ENCODE measurements around the gene EVI5L.

Gene EVI5L

GRCh38 chr19:7900401-7900870, 70.4 kb downstream of the EVI5L start:
- DNase-seq (ENCODE audit: low read depth): no peak
- no peak overlapping the region for H3K4me3 ChIP-seq (ENCODE audit: low read depth, low read length)
- no peak for TF ChIP-seq CTCF (IDR thresholded peaks at IDR 0.05; ENCODE audit: low read depth, low read length)
- TF ChIP-seq POLR2A (IDR thresholded peaks at IDR 0.05; ENCODE audit: extremely low read depth, insufficient read length): no peak
- no peak for TF ChIP-seq MYC (IDR thresholded peaks at IDR 0.05; ENCODE audit: low read depth, low read length)
- TF ChIP-seq MAX (IDR thresholded peaks at IDR 0.05; ENCODE audit: low read depth, low read length): no peak

- no peak overlapping the region for H3K4me3 ChIP-seq (ENCODE audit: low read depth, low read length)
- no peak for TF ChIP-seq CTCF (IDR thresholded peaks at IDR 0.05; ENCODE audit: low read depth, low read length)
- TF ChIP-seq MAX (IDR thresholded peaks at IDR 0.05; ENCODE audit: low read depth, low read length): no peak
- TF ChIP-seq MYC (IDR thresholded peaks at IDR 0.05; ENCODE audit: low read depth, low read length): no peak
- no peak for TF ChIP-seq POLR2A (IDR thresholded peaks at IDR 0.05; ENCODE audit: extremely low read depth, insufficient read length)
- no peak for DNase-seq (ENCODE audit: low read depth)
These were observed 70.9 kb downstream of the EVI5L start for GRCh38 chr19:7900931-7901330.

DNA sequence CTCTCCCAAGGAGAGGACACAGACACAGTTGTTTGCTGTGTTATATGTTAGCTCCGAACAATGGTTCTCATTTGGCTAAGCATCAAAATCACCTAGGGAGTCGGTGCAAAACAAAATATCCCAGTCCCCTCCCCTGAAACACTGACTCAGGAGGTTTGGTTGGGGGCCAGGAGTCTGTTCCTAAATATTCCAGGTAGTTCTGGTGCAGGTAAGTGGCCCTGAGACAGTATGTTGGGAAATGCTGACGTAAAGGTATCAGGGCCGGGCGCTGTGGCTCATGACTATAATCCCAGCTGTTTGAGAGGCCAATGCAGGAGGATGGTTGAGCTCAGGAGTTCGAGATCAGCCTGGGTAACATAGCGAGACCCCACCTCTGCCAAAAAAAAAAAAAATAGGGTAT, 71.3 kb downstream of the EVI5L start:
- no peak for DNase-seq (ENCODE audit: low read depth)
- H3K4me3 ChIP-seq (ENCODE audit: low read depth, low read length): no peak overlapping the region
- TF ChIP-seq MYC (IDR thresholded peaks at IDR 0.05; ENCODE audit: low read depth, low read length): no peak
- TF ChIP-seq MAX (IDR thresholded peaks at IDR 0.05; ENCODE audit: low read depth, low read length): no peak
- TF ChIP-seq POLR2A (IDR thresholded peaks at IDR 0.05; ENCODE audit: extremely low read depth, insufficient read length): no peak
- no peak for TF ChIP-seq CTCF (IDR thresholded peaks at IDR 0.05; ENCODE audit: low read depth, low read length)

DNA sequence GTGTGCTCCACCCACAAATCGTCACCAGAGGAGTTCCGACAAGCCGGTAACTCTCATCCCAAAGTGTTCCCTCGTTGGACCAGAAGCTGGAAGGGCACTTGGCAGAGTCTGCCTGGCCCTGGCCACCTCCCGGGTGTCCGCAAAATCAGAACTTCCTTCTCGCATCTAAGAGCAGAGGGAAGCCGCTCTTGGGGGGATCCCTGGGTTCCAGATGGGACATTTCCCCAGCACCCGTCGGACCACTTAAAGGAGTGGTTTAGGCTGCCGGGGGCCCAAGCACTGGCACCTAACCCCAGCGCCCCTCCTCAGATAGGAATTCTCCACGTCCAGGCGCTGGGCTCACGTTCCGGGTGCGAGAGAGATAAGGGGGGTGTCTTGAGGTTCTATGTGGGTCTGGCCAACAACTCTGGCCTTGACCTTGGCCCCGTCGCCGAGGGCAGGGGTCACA, 72.8 kb downstream of the EVI5L start:
- DNase-seq (ENCODE audit: low read depth): no peak
- peak overlapping the region; percentile 89 for H3K4me3 ChIP-seq (ENCODE audit: low read depth, low read length)
- TF ChIP-seq CTCF (IDR thresholded peaks at IDR 0.05; ENCODE audit: low read depth, low read length): no peak
- no peak for TF ChIP-seq MAX (IDR thresholded peaks at IDR 0.05; ENCODE audit: low read depth, low read length)
- TF ChIP-seq MYC (IDR thresholded peaks at IDR 0.05; ENCODE audit: low read depth, low read length): no peak
- no peak for TF ChIP-seq POLR2A (IDR thresholded peaks at IDR 0.05; ENCODE audit: extremely low read depth, insufficient read length)

DNA sequence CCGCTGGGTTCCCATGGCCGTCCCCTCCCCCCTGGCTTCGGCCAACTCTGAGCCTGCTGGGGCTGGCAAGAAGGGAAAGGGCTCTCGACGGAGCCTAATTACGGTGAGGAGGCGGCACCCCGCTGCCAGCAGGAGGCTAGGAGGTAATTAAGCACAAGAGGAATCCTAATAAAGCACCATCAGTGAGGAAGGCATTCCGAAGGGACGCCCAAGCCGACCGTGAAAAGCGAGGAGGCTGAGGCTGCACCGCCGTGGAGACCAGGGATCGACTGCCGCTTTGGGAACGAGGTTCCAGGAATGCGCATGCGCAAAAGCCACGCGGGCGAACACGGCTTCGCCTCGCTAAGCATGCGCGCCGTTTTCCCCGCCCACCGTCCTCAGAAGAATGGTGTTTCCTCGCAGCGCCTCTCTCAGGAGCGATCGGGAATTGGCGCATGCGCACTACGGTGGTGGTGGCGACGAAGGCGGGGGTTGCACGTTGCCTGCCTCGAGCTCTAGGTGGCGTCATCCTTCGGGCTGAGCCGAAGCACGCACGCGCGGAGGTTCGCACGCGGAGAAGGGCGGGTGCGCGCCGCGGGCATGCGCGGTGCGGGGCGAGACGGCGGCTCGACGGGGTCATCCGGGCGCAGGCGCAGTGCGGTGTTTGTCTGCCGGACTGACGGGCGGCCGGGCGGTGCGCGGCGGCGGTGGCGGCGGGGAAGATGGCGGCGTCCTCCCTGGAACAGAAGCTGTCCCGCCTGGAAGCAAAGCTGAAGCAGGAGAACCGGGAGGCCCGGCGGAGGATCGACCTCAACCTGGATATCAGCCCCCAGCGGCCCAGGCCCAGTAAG, 73.4 kb downstream of the EVI5L start, which contains the start of gene MAP2K7:
Gene MAP2K7, plus strand, starts transcription at position 634 of the 830 bp plus-strand sequence. Its CDS starts 68 bp downstream, at position 702.
- TF ChIP-seq MAX (IDR thresholded peaks at IDR 0.05; ENCODE audit: low read depth, low read length) (peak; percentile 99), POLR2A (IDR thresholded peaks at IDR 0.05; ENCODE audit: extremely low read depth, insufficient read length) (peak; percentile 98), MYC (IDR thresholded peaks at IDR 0.05; ENCODE audit: low read depth, low read length) (peak; percentile 98), CTCF (IDR thresholded peaks at IDR 0.05; ENCODE audit: low read depth, low read length) (peak; percentile 69)
- DNase-seq (ENCODE audit: low read depth): peak; percentile 99
- H3K4me3 ChIP-seq (ENCODE audit: low read depth, low read length): peak within 1 kb of the TSS; percentile 89
